Smooth muscle cell (in vitro differentiated cells): ENCODE measurements around the gene CALCA. TPM values are rescaled to one million over a fixed set of nuclear protein-coding genes. Genes with fewer than 3 reads are reported as not detected.

Experiments used
- DNase-seq: peaks from one replicate; lab custom pipeline; 2025; ENCODE audit not compliant: unreplicated experiment; lab: John Stamatoyannopoulos, UW
- H2AFZ ChIP-seq: fragments of 200-600 bp; sonication (generic); 2 replicates; pipeline ENCODE4 v1.6.0; 2016; ENCODE audit warnings: antibody characterized with exemption, low read depth, mild to moderate bottlenecking
- H3F3A ChIP-seq: fragments of 200-600 bp; sonication (generic); 2 replicates; pipeline ENCODE4 v1.6.0; 2017; ENCODE audit warnings: antibody characterized with exemption, low read depth
- H3K27ac ChIP-seq: fragments of 200-600 bp; sonication (generic); 2 replicates; pipeline ENCODE4 v1.5.1; 2016; ENCODE audit warnings: low read depth, mild to moderate bottlenecking
- H3K27me3 ChIP-seq: fragments of 200-600 bp; sonication (generic); 2 replicates; pipeline ENCODE4 v1.6.1; 2016; ENCODE audit warnings: low read depth, mild to moderate bottlenecking
- H3K36me3 ChIP-seq: fragments of 200-600 bp; sonication (generic); 2 replicates; pipeline ENCODE4 v1.5.1; 2016; ENCODE audit warnings: low read depth
- H3K4me1 ChIP-seq: fragments of 200-600 bp; sonication (generic); 2 replicates; pipeline ENCODE4 v1.5.1; 2016; ENCODE audit warnings: low read depth
- H3K4me2 ChIP-seq: fragments of 200-600 bp; sonication (generic); 2 replicates; pipeline ENCODE4 v1.6.0; 2016; ENCODE audit warnings: mild to moderate bottlenecking
- H3K4me3 ChIP-seq: fragments of 200-600 bp; sonication (generic); 2 replicates; pipeline ENCODE4 v1.5.1; 2016; ENCODE audit warnings: mild to moderate bottlenecking
- H3K79me2 ChIP-seq: fragments of 200-600 bp; sonication (generic); 2 replicates; pipeline ENCODE4 v1.6.0; 2016; ENCODE audit warnings: low read depth, mild to moderate bottlenecking
- H3K9ac ChIP-seq: fragments of 200-600 bp; sonication (generic); 2 replicates; pipeline ENCODE4 v1.6.0; 2016; ENCODE audit warnings: low read depth
- H3K9me3 ChIP-seq: fragments of 200-600 bp; sonication (generic); replicated peaks from 2 replicates; pipeline ENCODE4 v1.5.1; 2016; ENCODE audit warnings: low read depth
- H4K20me1 ChIP-seq: fragments of 200-600 bp; sonication (generic); 2 replicates; pipeline ENCODE4 v1.6.0; 2016; ENCODE audit warnings: low read depth
- CTCF ChIP-seq: fragments of 200-600 bp; sonication (generic); IDR thresholded peaks from 2 replicates; pipeline ENCODE4 v1.5.1; 2017; ENCODE audit warnings: borderline replicate concordance, mild to moderate bottlenecking, antibody characterized with exemption; ENCODE audit not compliant: insufficient read depth, poor library complexity, severe bottlenecking
- WGBS: methylation state at CpG from one replicate; pipeline ENCODE4 v1.1.7; 2016; ENCODE audit warnings: low lambda C conversion rate; 5-methylcytosine and 5-hydroxymethylcytosine counted together
- polyA plus RNA-seq: library from polyadenylated mRNA; unstranded; fragments of >200 nt; fragmentation: Nextera tagmentation; extraction: Ambion mirVana; gene quantifications from 2 replicates; pipeline ENCODE4 v1.2.1, GENCODE V29; 2016
- total RNA-seq: library from RNA; depleted of rRNA; stranded (reverse); fragments of >200 nt; gene quantifications from 2 replicates; pipeline ENCODE4 v1.2.3, GENCODE V29; 2014

The CALCA gene
- total and polyA plus RNA-seq, 2 experiments from 2014 or later: not detected

DNA sequence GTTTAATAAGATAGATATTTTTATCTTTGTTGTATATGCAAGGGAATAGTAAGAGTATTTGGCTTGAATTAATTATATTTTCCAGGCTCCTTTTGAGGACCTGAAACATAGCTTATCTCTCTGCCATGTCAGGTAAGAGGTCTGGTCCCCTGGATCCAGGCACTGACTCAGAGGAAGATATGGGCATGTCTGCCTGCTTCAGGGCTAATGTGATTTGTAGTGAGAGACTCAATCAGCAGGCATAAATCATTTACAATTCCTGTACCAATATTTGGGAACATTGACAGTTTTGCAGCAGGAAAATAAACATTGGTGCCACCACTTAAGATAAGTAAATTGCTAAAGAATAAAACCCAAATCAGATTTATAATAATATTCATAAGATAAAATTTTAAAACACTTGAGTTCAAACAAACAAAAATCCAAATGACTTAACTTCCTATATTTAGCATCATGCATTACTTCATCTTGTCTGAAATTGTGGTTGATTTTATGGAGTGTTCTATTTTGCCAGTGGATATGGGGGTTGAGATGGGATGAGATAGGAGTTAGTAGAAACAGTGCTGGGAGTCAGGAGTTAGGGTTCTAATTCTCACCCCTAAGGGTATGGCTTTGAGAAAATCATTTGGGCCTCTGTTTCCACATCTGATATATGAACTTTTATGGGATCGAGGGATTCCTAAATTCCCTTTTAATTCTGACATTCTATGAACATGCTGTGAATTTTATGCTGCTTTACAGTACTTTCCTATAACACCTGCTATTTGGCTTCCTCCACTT lies 5.1 kb upstream of the CALCA start:
- Histone ChIP-seq H3K9me3 (no peaks in the 10 kb centered on the region), H3F3A (no peaks in the 10 kb centered on the region), H3K36me3 (no peaks in the 10 kb centered on the region), H4K20me1 (no peaks in the 10 kb centered on the region), H3K79me2 (no peaks in the 10 kb centered on the region), H3K4me3 (no peak overlapping the region), H3K27ac (no peak overlapping the region), H2AFZ (no peak overlapping the region), H3K4me1 (peaks cover 16% of the 10 kb centered on the region), H3K4me2 (no peak overlapping the region), H3K27me3 (peaks cover 79% of the 10 kb centered on the region), H3K9ac (no peak overlapping the region)
- DNase-seq: no peak
- 92% methylated on average over 1 of the region's 1 CpG for WGBS
- no peak for TF ChIP-seq CTCF

GRCh38 chr11:14975252-14975587 lies 3.1 kb upstream of the CALCA start:
- Histone ChIP-seq H3K36me3 (no peaks in the 10 kb centered on the region), H3K9ac (no peak overlapping the region), H3K79me2 (no peaks in the 10 kb centered on the region), H3K27ac (no peak overlapping the region), H3K27me3 (peaks cover 90% of the 10 kb centered on the region), H3F3A (no peaks in the 10 kb centered on the region), H3K4me2 (peak overlapping the region; percentile 85), H3K4me1 (peaks cover 16% of the 10 kb centered on the region), H3K9me3 (no peaks in the 10 kb centered on the region), H3K4me3 (peak overlapping the region; percentile 41), H2AFZ (peak overlapping the region; percentile 22), H4K20me1 (no peaks in the 10 kb centered on the region)
- no peak for DNase-seq
- WGBS: 7% methylated on average over 12 of the region's 12 CpGs
- TF ChIP-seq CTCF: no peak

DNA sequence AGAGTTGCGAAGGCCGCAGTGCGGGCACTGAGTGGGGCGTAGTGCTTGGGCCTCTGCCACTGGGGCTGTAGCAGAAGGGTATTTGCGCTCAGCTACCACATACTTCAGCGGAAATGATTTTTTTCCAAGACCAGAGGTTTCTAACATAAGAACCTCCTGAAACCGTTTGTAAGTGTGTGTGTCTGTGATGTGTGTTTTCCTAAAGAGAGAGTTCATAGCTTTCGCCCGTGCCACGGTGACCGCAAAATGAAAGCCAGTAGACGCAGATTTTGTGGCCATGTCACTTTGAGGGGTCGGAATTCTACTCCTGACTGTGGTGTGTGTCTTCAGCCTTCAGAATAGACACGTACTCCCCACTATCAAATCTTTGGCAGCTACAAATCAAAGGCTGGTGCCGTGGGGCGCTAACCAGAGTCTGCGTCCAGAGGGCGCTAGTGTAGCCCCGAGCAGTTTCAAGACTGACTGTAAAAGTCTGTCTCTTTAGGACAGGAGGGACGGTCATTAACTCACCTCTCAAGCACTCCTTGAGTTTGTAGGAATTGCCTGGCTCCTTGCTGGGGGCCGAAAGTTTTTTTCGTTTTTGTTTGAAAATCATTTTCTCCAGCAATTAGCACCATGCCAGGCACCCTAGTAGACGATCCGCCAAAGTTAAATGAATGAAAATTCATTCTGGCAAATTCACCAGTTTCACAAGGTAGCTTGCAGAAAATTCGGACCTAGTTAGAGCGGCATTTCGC lies 2.5 kb upstream of the CALCA start:
- Histone ChIP-seq H3K9me3 (no peaks in the 10 kb centered on the region), H3K4me2 (peak overlapping the region; percentile 85), H4K20me1 (no peaks in the 10 kb centered on the region), H3K4me3 (peak overlapping the region; percentile 41), H3F3A (no peaks in the 10 kb centered on the region), H3K4me1 (peaks cover 16% of the 10 kb centered on the region), H3K36me3 (no peaks in the 10 kb centered on the region), H3K27ac (no peak overlapping the region), H3K9ac (no peak overlapping the region), H2AFZ (peak overlapping the region; percentile 22), H3K27me3 (peaks cover 95% of the 10 kb centered on the region), H3K79me2 (no peaks in the 10 kb centered on the region)
- TF ChIP-seq CTCF: peak; percentile 66
- no peak for DNase-seq
- WGBS: 10% methylated on average over 27 of the region's 27 CpGs
